HEK293 (cell line): Measurements from ENCODE around the gene GPT2.
A peak's percentile ranks its signal among the peaks of the same experiment; 100 is the strongest.

ENCODE experiments used
- CTCF ChIA-PET: fragments of 350-600 bp; formaldehyde crosslinking; extraction: SDS; loops from one replicate; lab custom pipeline; 2021; ENCODE audit warnings: antibody characterized with exemption; lab: Yijun Ruan, JAX
- POLR2A ChIA-PET: fragments of 300-600 bp; formaldehyde crosslinking; extraction: SDS; loops from one replicate; lab custom pipeline; 2020; ENCODE audit warnings: antibody characterized with exemption, inconsistent platforms; lab: Yijun Ruan, JAX
- H3K27ac ChIP-seq: fragments of 200-500 bp; sonication (Bioruptor generic); 2 replicates; pipeline ENCODE4 v1.5.1; 2014; ENCODE audit warnings: low read depth, low read length, control low read depth, inconsistent platforms; ENCODE audit errors: extremely low read depth
- H3K36me3 ChIP-seq, 2 experiments: fragments of 200-500 bp in 1 of 2; sonication (Bioruptor generic) in 1 of 2; 1 replicate in 1 of 2; 2 replicates in 1 of 2; pipeline ENCODE4 v1.5.1; 2014 to 2017; ENCODE audit warnings: inconsistent platforms in 2 of 2, low read length in 2 of 2; ENCODE audit not compliant: control insufficient read depth in 2 of 2, insufficient read depth in 1 of 2
- H3K4me1 ChIP-seq: fragments of 200-500 bp; sonication (Bioruptor generic); 2 replicates; pipeline ENCODE4 v1.5.1; 2014; ENCODE audit warnings: mild to moderate bottlenecking, low read length, inconsistent platforms; ENCODE audit not compliant: control insufficient read depth, insufficient read depth
- H3K4me3 ChIP-seq: 2 replicates; pipeline ENCODE4 v1.5.1; 2011; ENCODE audit warnings: low read depth, mild to moderate bottlenecking, control low read depth, low read length, moderate library complexity
- H3K9me3 ChIP-seq: fragments of 200-500 bp; sonication (Bioruptor generic); 2 replicates; pipeline ENCODE4 v1.5.1; 2014; ENCODE audit warnings: low read depth, low read length, inconsistent platforms; ENCODE audit not compliant: control insufficient read depth, insufficient read depth
- GLIS1 ChIP-seq: fragments of 450-650 bp; formaldehyde crosslinking; IDR thresholded peaks from 2 replicates; pipeline ENCODE4 v1.5.1; 2016; ENCODE audit warnings: missing biosample characterization, missing genetic modification characterization
- HOXD13 ChIP-seq: sonication (generic); formaldehyde crosslinking; IDR thresholded peaks from 2 replicates; pipeline ENCODE4 v1.8.0; 2022; ENCODE audit warnings: missing genetic modification reagents, borderline replicate concordance
- SCRT1 ChIP-seq: fragments of 450-650 bp; formaldehyde crosslinking; IDR thresholded peaks from 2 replicates; pipeline ENCODE4 v1.5.1; 2016; ENCODE audit warnings: missing biosample characterization, missing genetic modification characterization, borderline replicate concordance
- SCRT2 ChIP-seq: fragments of 450-650 bp; formaldehyde crosslinking; IDR thresholded peaks from 2 replicates; pipeline ENCODE4 v1.5.1; 2016; ENCODE audit warnings: missing biosample characterization, missing genetic modification characterization
- YY2 ChIP-seq: fragments of 450-650 bp; formaldehyde crosslinking; IDR thresholded peaks from 2 replicates; pipeline ENCODE4 v1.5.1; 2016; ENCODE audit warnings: missing biosample characterization, missing genetic modification characterization
- ZBTB48 ChIP-seq: fragments of 450-650 bp; formaldehyde crosslinking; IDR thresholded peaks from 2 replicates; pipeline ENCODE4 v1.5.1; 2016; ENCODE audit warnings: missing biosample characterization, missing genetic modification characterization
- ZBTB6 ChIP-seq: fragments of 450-650 bp; formaldehyde crosslinking; IDR thresholded peaks from 2 replicates; pipeline ENCODE4 v1.5.1; 2017; ENCODE audit warnings: missing biosample characterization, missing genetic modification characterization
- ZNF175 ChIP-seq: fragments of 450-650 bp; formaldehyde crosslinking; IDR thresholded peaks from 2 replicates; pipeline ENCODE4 v1.5.1; 2016; ENCODE audit warnings: missing biosample characterization, missing genetic modification characterization
- ZNF514 ChIP-seq: fragments of 450-650 bp; formaldehyde crosslinking; IDR thresholded peaks from 2 replicates; pipeline ENCODE4 v1.5.1; 2016; ENCODE audit warnings: missing biosample characterization, missing genetic modification characterization
- ZNF518A ChIP-seq: fragments of 450-650 bp; formaldehyde crosslinking; conservative IDR thresholded peaks from 2 replicates; pipeline ENCODE4 v1.5.1; 2016; ENCODE audit warnings: low read depth, missing biosample characterization, missing genetic modification characterization
- ZNF560 ChIP-seq: fragments of 450-650 bp; formaldehyde crosslinking; IDR thresholded peaks from 2 replicates; pipeline ENCODE4 v1.5.1; 2017; ENCODE audit warnings: missing biosample characterization, missing genetic modification characterization, borderline replicate concordance
- ZNF600 ChIP-seq: fragments of 450-650 bp; formaldehyde crosslinking; IDR thresholded peaks from 2 replicates; pipeline ENCODE4 v1.5.1; 2016; ENCODE audit warnings: missing biosample characterization, missing genetic modification characterization
- ZNF664 ChIP-seq: fragments of 450-650 bp; formaldehyde crosslinking; IDR thresholded peaks from 2 replicates; pipeline ENCODE4 v1.5.1; 2016; ENCODE audit warnings: missing biosample characterization, missing genetic modification characterization
- ZNF777 ChIP-seq: fragments of 450-650 bp; formaldehyde crosslinking; IDR thresholded peaks from 2 replicates; pipeline ENCODE4 v1.5.1; 2017; ENCODE audit warnings: missing biosample characterization, missing genetic modification characterization, borderline replicate concordance
- ZNF785 ChIP-seq: fragments of 450-650 bp; formaldehyde crosslinking; IDR thresholded peaks from 2 replicates; pipeline ENCODE4 v1.5.1; 2016; ENCODE audit warnings: missing biosample characterization, missing genetic modification characterization
- ZNF837 ChIP-seq: fragments of 450-650 bp; formaldehyde crosslinking; IDR thresholded peaks from 2 replicates; pipeline ENCODE4 v1.5.1; 2016; ENCODE audit warnings: missing biosample characterization, missing genetic modification characterization
- TF ChIP-seq, protein P1 (sequence below): fragments of 450-650 bp; formaldehyde crosslinking; IDR thresholded peaks from 2 replicates; pipeline ENCODE4 v1.5.1; 2016; ENCODE audit warnings: missing biosample characterization, missing genetic modification characterization
- TF ChIP-seq, protein P2 (sequence below): fragments of 450-650 bp; formaldehyde crosslinking; IDR thresholded peaks from 2 replicates; pipeline ENCODE4 v1.5.1; 2016; ENCODE audit warnings: missing biosample characterization, missing genetic modification characterization

The GPT2 gene

GRCh38 chr16:46848768-46849764, 35.1 kb upstream of the GPT2 start (continued):
- TF ChIP-seq ZNF518A (tag by site-specific recombination) (peak; percentile 94), ZBTB48 (tag by site-specific recombination) (no peak), ZNF560 (peak; percentile 83; the same call in 1 of the 2 replicates), ZNF175 (tag by site-specific recombination) (no peak), ZNF514 (tag by site-specific recombination) (0 out of 2 replicates have a peak, but pooled peaks have one; percentile 37)

- CTCF ChIA-PET, result interaction anchor here (0.7 to 1.3 kb wide), 6 partner anchors 10 to 351 kb away, joined by 3 to 4 read pairs (median 4); no protein-coding TSS in a partner anchor
- no peak overlapping the region for H3K4me3 ChIP-seq
- POLR2A ChIA-PET, result interaction anchor here (0.7 kb wide), 1 partner anchor 33 kb away, joined by 4 read pairs; the partner anchor contains the start of gene GPT2
- no peaks in the 10 kb centered on the region for H3K4me1 ChIP-seq
- no peaks in the 10 kb centered on the region for H3K36me3 ChIP-seq
- H3K27ac ChIP-seq, result no peak overlapping the region
- no peaks in the 10 kb centered on the region for H3K9me3 ChIP-seq
- TF ChIP-seq ZNF518A (tag by site-specific recombination), result no peak
- no peak for TF ChIP-seq ZNF560
- TF ChIP-seq ZNF837 (tag by site-specific recombination), result no peak
- TF ChIP-seq, protein P1, sequence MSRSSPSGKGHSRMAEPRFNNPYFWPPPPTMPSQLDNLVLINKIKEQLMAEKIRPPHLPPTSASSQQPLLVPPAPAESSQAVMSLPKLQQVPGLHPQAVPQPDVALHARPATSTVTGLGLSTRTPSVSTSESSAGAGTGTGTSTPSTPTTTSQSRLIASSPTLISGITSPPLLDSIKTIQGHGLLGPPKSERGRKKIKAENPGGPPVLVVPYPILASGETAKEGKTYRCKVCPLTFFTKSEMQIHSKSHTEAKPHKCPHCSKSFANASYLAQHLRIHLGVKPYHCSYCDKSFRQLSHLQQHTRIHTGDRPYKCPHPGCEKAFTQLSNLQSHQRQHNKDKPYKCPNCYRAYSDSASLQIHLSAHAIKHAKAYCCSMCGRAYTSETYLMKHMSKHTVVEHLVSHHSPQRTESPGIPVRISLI (tag by site-specific recombination), result no peak
- TF ChIP-seq GLIS1 (tag by site-specific recombination), result no peak
- no peak for TF ChIP-seq ZNF664 (tag by site-specific recombination)
- TF ChIP-seq HOXD13, result no peak
- TF ChIP-seq SCRT2, result peak; percentile 45
- TF ChIP-seq ZNF600 (tag by site-specific recombination), result no peak
- no peak for TF ChIP-seq YY2 (tag by site-specific recombination)
- TF ChIP-seq, protein P2, sequence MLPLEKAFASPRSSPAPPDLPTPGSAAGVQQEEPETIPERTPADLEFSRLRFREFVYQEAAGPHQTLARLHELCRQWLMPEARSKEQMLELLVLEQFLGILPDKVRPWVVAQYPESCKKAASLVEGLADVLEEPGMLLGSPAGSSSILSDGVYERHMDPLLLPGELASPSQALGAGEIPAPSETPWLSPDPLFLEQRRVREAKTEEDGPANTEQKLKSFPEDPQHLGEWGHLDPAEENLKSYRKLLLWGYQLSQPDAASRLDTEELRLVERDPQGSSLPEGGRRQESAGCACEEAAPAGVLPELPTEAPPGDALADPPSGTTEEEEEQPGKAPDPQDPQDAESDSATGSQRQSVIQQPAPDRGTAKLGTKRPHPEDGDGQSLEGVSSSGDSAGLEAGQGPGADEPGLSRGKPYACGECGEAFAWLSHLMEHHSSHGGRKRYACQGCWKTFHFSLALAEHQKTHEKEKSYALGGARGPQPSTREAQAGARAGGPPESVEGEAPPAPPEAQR (tag by site-specific recombination), result no peak
- no peak for TF ChIP-seq ZNF777 (tag by site-specific recombination)
- no peak for TF ChIP-seq ZBTB6 (tag by site-specific recombination)
- TF ChIP-seq SCRT1, result peak; percentile 63; the same call in 1 of the 2 replicates
- no peak for TF ChIP-seq ZNF785
Observed at GRCh38 chr16:46850619-46851555, 33.3 kb upstream of the GPT2 start.
